ENCODE data around the gene KIF5C.
A peak's percentile ranks its signal among the peaks of the same experiment; 100 is the strongest.

KIF5C gene

GRCh38 chr2:148926291-148926961, 51.4 kb downstream of the KIF5C start:
- no peak for DNase-seq

- no peak for DNase-seq
These were observed 52.0 kb downstream of the KIF5C start for GRCh38 chr2:148926981-148927401.

GRCh38 chr2:148928395-148928794, 53.4 kb downstream of the KIF5C start:
- no peak for DNase-seq

GRCh38 chr2:148930046-148930775, 55.2 kb downstream of the KIF5C start:
- no peak for DNase-seq

- peak; percentile 78 for DNase-seq
These were observed 57.5 kb downstream of the KIF5C start for GRCh38 chr2:148932536-148932935.

GRCh38 chr2:148933456-148933855, 58.4 kb downstream of the KIF5C start:
- DNase-seq: no peak

- no peak for DNase-seq
These were observed 60.8 kb downstream of the KIF5C start for GRCh38 chr2:148935791-148936190.

GRCh38 chr2:148936857-148937450, 61.9 kb downstream of the KIF5C start:
- DNase-seq: no peak

- DNase-seq: no peak
These were observed 64.2 kb downstream of the KIF5C start for GRCh38 chr2:148939271-148939670.

GRCh38 chr2:148943097-148943496, 68.1 kb downstream of the KIF5C start:
- no peak for DNase-seq

- DNase-seq: no peak
These were observed 69.5 kb downstream of the KIF5C start for GRCh38 chr2:148944536-148944935.

- no peak for DNase-seq
These were observed 72.3 kb downstream of the KIF5C start for GRCh38 chr2:148947299-148947698.

GRCh38 chr2:148948868-148949267, 73.8 kb downstream of the KIF5C start:
- no peak for DNase-seq

- DNase-seq: no peak
These were observed 74.3 kb downstream of the KIF5C start for GRCh38 chr2:148949348-148949747.

GRCh38 chr2:148952621-148953020, 77.6 kb downstream of the KIF5C start:
- DNase-seq: no peak

GRCh38 chr2:148953426-148953825, 78.4 kb downstream of the KIF5C start:
- DNase-seq: no peak

- DNase-seq: no peak
These were observed 79.5 kb downstream of the KIF5C start for GRCh38 chr2:148954536-148954935.

- no peak for DNase-seq
These were observed 80.8 kb downstream of the KIF5C start for GRCh38 chr2:148955798-148956197.

GRCh38 chr2:148957023-148957422, 82.0 kb downstream of the KIF5C start:
- DNase-seq: no peak

- no peak for DNase-seq
These were observed 84.7 kb downstream of the KIF5C start for GRCh38 chr2:148959745-148960144.

GRCh38 chr2:148960483-148960882, 85.5 kb downstream of the KIF5C start:
- DNase-seq: no peak

GRCh38 chr2:148963461-148963860, 88.4 kb downstream of the KIF5C start:
- no peak for DNase-seq

GRCh38 chr2:148965623-148966437, 90.8 kb downstream of the KIF5C start:
- DNase-seq: peak; percentile 55
